ENCODE measurements around the gene IL18RAP.

IL18RAP gene

GRCh38 chr2:102463160-102463559, 40.2 kb downstream of the IL18RAP start:
- no peak for DNase-seq

GRCh38 chr2:102470168-102470567, 47.2 kb downstream of the IL18RAP start:
- DNase-seq: no peak

- DNase-seq: peak; percentile 20
These were observed 50.1 kb downstream of the IL18RAP start, which contains the start of gene SLC9A4 for GRCh38 chr2:102473020-102473419. Gene SLC9A4 (plus strand): TSS chr2:102473226. CDS start chr2:102473760, 534 bp downstream.

- DNase-seq: no peak
These were observed 50.7 kb downstream of the IL18RAP start for GRCh38 chr2:102473631-102474030.

- DNase-seq: no peak
These were observed 51.8 kb downstream of the IL18RAP start for GRCh38 chr2:102474785-102475184.

- DNase-seq: no peak
These were observed 55.9 kb downstream of the IL18RAP start for GRCh38 chr2:102478686-102479470.

- DNase-seq: no peak
These were observed 57.6 kb downstream of the IL18RAP start for GRCh38 chr2:102480285-102481195.

GRCh38 chr2:102481931-102482330, 59.0 kb downstream of the IL18RAP start:
- no peak for DNase-seq

- no peak for DNase-seq
These were observed 60.1 kb downstream of the IL18RAP start for GRCh38 chr2:102483086-102483485.

- DNase-seq: no peak
These were observed 61.5 kb downstream of the IL18RAP start for GRCh38 chr2:102484310-102485061.

GRCh38 chr2:102485147-102485785, 62.3 kb downstream of the IL18RAP start:
- DNase-seq: no peak

GRCh38 chr2:102486941-102487702, 64.2 kb downstream of the IL18RAP start:
- no peak for DNase-seq

- DNase-seq: no peak
These were observed 65.0 kb downstream of the IL18RAP start for GRCh38 chr2:102487761-102488462.

- no peak for DNase-seq
These were observed 66.7 kb downstream of the IL18RAP start for GRCh38 chr2:102489646-102490045.

GRCh38 chr2:102492006-102492405, 69.0 kb downstream of the IL18RAP start:
- DNase-seq: no peak

GRCh38 chr2:102494570-102494969, 71.6 kb downstream of the IL18RAP start:
- no peak for DNase-seq

GRCh38 chr2:102498414-102498813, 75.5 kb downstream of the IL18RAP start:
- DNase-seq: no peak

- DNase-seq: no peak
These were observed 76.6 kb downstream of the IL18RAP start for GRCh38 chr2:102499558-102499957.
